ENCODE data around the gene LSM12. TPM values are rescaled to one million over a fixed set of nuclear protein-coding genes. Genes with fewer than 3 reads are reported as not detected.

LSM12 gene
- total RNA-seq, 4 donors from 2014 or later: 27.3 to 44.3 (median 36.9) TPM

DNA sequence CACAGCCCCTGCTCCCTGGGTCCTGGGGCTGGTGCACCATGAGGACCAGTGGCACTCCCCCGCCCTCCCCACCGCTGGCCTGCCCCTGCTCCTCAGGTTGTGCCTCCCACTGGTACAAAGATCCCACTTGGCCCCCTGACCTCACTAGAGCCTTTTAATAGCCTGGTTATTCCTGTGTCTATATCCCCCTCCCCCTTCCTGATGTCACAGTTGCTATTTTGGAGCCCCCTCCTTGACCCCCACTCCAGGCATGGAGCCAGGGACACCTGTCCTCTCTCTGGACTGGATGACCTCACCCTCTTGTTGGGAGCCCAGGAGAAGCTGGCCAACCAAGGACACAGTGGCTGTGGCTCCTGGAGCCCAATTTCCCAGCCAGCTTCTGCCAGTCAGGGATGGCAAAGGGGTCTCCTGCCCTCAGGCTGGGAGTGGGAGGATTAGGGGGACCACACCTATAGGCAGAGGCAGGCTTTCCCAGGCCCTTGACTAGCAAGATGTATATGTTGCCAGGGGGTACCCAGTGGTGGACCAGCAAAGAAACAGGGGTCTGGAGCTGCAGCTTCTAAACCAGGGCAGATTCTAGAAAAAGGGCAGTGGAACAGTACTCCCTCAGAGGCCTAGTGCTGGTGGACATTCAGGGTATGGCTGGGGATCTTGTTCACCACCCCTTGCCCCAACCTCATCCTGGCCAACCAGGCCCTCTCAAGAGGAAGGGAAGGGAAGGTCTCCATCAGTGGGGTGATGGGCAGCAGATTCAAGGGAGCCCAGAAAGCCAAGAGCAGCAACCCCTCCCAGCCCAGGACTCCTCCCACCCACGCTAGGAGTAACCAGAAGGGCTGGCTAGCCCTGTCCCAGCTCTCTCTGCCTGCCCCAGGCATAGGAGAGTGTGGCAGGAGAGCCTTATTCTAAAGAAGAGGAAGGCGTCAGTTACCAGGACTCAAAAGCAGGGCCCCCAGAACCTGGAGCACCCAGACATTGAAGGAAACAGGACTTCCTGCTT, 46.1 kb upstream of the LSM12 start:
- TF ChIP-seq, protein P1, sequence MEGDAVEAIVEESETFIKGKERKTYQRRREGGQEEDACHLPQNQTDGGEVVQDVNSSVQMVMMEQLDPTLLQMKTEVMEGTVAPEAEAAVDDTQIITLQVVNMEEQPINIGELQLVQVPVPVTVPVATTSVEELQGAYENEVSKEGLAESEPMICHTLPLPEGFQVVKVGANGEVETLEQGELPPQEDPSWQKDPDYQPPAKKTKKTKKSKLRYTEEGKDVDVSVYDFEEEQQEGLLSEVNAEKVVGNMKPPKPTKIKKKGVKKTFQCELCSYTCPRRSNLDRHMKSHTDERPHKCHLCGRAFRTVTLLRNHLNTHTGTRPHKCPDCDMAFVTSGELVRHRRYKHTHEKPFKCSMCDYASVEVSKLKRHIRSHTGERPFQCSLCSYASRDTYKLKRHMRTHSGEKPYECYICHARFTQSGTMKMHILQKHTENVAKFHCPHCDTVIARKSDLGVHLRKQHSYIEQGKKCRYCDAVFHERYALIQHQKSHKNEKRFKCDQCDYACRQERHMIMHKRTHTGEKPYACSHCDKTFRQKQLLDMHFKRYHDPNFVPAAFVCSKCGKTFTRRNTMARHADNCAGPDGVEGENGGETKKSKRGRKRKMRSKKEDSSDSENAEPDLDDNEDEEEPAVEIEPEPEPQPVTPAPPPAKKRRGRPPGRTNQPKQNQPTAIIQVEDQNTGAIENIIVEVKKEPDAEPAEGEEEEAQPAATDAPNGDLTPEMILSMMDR (IDR thresholded peaks at IDR 0.05): no peak
- TF ChIP-seq POLR2A (IDR thresholded peaks at IDR 0.05): no peak
- no peak for DNase-seq
- Histone ChIP-seq H3K4me3 (no peak overlapping the region), H3K27ac (peak overlapping the region; percentile 82 to 93 (median 88)), H3K36me3 (peaks cover 0 to 38% (median 4%) of the 10 kb centered on the region in 3 donors), H3K4me1 (peaks cover 59 to 91% (median 69%) of the 10 kb centered on the region in 3 donors), H3K9me3 (no peaks in the 10 kb centered on the region), H3K27me3 (no peaks in the 10 kb centered on the region)
- intact Hi-C loops (cut with DNase I): no loop called here
- WGBS, 2 donors: 60 to 70% methylated on average over 1 to 2 of the region's 4 CpGs

DNA sequence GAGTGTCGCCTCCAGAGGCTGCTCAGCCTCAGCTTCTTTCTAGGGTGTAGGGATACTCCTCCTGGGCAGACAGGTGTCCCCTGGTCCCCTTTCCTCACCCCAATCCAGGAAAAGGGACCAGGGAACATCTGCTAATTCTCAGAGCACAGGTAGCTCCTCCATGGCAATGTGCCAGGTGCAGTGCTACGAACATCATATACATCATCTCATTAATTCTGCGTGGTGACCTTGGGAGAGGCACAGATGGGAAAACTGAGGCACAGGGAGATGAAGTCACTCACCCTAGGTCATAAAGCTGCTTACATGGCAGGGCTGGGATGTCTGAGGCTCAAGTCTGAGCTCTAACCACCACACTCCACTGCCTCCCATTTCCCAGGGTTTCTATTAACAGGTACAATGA, 45.3 kb upstream of the LSM12 start:
- intact Hi-C loops (cut with DNase I): no loop called here
- 71 to 82% methylated on average over 3 of the region's 3 CpGs for WGBS, 2 donors

DNA sequence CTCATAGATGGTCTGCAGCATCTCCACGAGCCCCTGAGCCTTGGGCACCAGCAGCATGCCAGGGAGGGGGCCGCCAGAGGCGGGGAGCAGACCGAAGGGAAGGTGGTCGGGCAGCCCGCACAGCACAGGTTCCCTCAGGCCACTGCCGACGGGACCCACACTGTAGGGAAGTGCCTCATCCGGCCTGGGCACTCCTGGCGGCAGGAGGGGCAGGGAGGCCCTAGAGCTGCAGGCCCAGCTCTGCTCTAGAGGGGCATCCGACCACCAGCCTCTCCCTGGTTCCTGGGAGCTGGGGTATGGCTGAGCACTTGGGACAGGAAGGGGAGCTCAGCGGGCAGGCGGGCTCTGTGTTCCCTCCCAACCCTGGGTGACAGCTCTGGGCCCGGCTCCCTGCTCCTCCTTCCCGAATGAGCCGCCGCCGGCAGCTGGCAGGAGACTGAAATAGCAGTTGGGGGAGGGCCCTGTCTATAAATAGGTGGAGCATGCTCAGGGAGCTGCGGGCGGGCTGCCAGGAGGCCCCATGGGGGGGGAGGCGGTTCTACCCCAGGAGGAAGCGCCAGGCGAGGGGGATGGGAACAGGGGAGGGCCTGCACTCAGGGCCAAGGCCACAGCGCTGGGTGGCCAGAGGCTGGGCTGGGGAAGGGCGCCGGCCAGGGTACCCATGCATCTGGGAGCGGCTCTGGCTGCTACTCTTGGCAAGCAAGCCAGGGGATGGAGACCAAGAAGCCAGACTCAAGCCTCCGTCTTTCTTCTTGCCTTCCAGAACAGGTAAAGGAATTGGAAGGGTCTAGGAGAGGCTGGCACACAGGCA, 44.6 kb upstream of the LSM12 start:
- peaks cover 65 to 100% (median 80%) of the 10 kb centered on the region in 3 donors for H3K4me1 ChIP-seq
- H3K27ac ChIP-seq: peak overlapping the region; percentile 82 to 93 (median 88)
- TF ChIP-seq, protein P1 (IDR thresholded peaks at IDR 0.05): peak in 2 of 6 experiments; percentile 5 to 12
- TF ChIP-seq POLR2A (IDR thresholded peaks at IDR 0.05): peak in 3 of 4 donors; percentile 55 to 75 (median 65)
- DNase-seq: peak; percentile 37
- H3K9me3 ChIP-seq: no peaks in the 10 kb centered on the region
- intact Hi-C loops (cut with DNase I): no loop called here
- peak overlapping the region; percentile 28 to 61 (median 44) for H3K4me3 ChIP-seq
- H3K27me3 ChIP-seq: no peaks in the 10 kb centered on the region
- H3K36me3 ChIP-seq: peaks cover 0 to 32% (median 4%) of the 10 kb centered on the region in 3 donors
- WGBS, 2 donors: 1 to 8% methylated on average over 8 to 13 of the region's 28 CpGs

More for the DNA sequence above, 45.3 kb upstream of the LSM12 start:
- no peak for TF ChIP-seq POLR2A (IDR thresholded peaks at IDR 0.05)
- TF ChIP-seq, protein P1 (IDR thresholded peaks at IDR 0.05): no peak
- no peak for DNase-seq
- Histone ChIP-seq H3K36me3 (peaks cover 0 to 33% (median 4%) of the 10 kb centered on the region in 3 donors), H3K27me3 (no peaks in the 10 kb centered on the region), H3K4me3 (no peak overlapping the region), H3K27ac (peak overlapping the region; percentile 82 to 93 (median 88)), H3K4me1 (peaks cover 65 to 97% (median 77%) of the 10 kb centered on the region in 3 donors), H3K9me3 (no peaks in the 10 kb centered on the region)

DNA sequence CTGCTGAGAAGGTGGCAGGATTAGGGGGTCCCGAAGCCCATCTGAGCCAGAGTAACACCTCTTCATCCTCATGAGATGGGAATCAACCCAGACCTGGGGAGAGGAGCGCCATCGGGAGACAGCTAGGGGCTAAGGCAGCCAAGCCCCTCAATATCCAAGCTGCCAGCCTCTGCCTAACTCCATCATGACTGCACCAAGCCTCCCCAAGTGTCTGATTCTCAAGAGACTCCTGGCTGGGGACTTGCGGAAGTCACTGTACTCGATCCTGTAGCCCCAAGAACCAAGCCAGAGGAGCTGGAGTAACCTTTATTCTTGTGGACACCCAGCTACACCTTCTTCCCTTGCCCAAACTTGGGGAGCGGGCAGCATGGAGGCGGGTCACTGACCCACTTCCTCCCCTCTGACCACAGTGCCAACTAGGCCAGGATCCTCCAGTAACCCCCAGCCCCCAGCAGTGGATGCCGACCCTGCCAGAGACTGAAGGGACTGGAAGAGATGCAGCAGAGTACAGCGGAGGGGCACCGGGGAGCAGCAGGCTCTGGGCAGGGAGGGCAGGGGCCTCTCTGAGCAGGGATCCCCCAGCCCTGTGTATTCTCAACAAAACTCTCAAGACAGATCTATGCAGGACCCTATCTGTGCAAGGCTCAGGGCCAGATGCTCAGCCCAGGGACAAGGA, 43.7 kb upstream of the LSM12 start:
- Histone ChIP-seq H3K27me3 (no peaks in the 10 kb centered on the region), H3K27ac (peak overlapping the region; percentile 82 to 93 (median 88)), H3K9me3 (no peaks in the 10 kb centered on the region), H3K4me1 (peaks cover 65 to 100% (median 80%) of the 10 kb centered on the region in 3 donors), H3K36me3 (peaks cover 0 to 32% (median 4%) of the 10 kb centered on the region in 3 donors), H3K4me3 (peak overlapping the region; percentile 28 to 61 (median 44))
- TF ChIP-seq, protein P1 (IDR thresholded peaks at IDR 0.05): no peak
- TF ChIP-seq POLR2A (IDR thresholded peaks at IDR 0.05): no peak
- intact Hi-C loops (cut with DNase I): no loop called here
- 40 to 68% methylated on average over 1 to 5 of the region's 10 CpGs for WGBS, 2 donors
- no peak for DNase-seq
